ENCODE measurements around the gene MYO16. TPM values are rescaled to one million over a fixed set of nuclear protein-coding genes. Genes with fewer than 3 reads are reported as not detected.

Gene MYO16
- total RNA-seq, 2 experiments from 2014 or later, result not detected

- no peaks in the 10 kb centered on the region for H3K36me3 Mint-ChIP-seq (ENCODE audit: low read depth)
- intact Hi-C loops (cut with micrococcal nuclease), result no loop called here
- peaks cover 2% of the 10 kb centered on the region for H3K27me3 Mint-ChIP-seq (ENCODE audit: low read depth)
- CTCF ChIA-PET, result no interaction called here
- DNase-seq, result no peak
- H3K4me1 Mint-ChIP-seq (ENCODE audit: low read depth), result peaks cover 9% of the 10 kb centered on the region
- no peak overlapping the region for H3K4me3 Mint-ChIP-seq
- no peaks in the 10 kb centered on the region for H3K9me3 Mint-ChIP-seq
- no peak overlapping the region for H3K27ac Mint-ChIP-seq
These were observed 40.0 kb downstream of the MYO16 start for GRCh38 chr13:108669381-108669780.

DNA sequence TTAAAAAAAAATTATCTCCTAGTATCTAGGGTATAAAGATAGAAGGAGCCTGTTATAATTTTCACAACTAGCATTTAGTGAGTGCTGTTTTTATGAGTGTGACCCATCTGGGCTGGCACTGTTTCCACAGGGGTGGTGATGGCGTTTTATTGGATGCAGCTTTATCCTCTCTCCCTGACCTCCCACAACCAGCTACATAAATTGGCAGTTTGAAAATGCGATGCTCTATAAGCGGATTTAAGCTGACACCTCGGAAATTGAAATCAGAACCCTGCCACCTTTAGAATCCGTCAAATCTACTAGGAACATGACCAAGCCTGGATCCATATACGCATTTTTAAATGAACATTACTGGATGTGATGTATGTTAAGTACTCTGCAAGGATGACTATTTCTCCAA, 44.9 kb downstream of the MYO16 start:
- H3K4me3 Mint-ChIP-seq, result no peak overlapping the region
- CTCF ChIA-PET, result interaction anchor here (1.5 kb wide), 1 partner anchor 11 kb away, joined by 3 read pairs; no protein-coding TSS in a partner anchor
- DNase-seq, result no peak
- H3K27ac Mint-ChIP-seq, result no peak overlapping the region
- no peaks in the 10 kb centered on the region for H3K9me3 Mint-ChIP-seq
- no peaks in the 10 kb centered on the region for H3K36me3 Mint-ChIP-seq (ENCODE audit: low read depth)
- intact Hi-C loops (cut with micrococcal nuclease), result no loop called here
- peaks cover 9% of the 10 kb centered on the region for H3K4me1 Mint-ChIP-seq (ENCODE audit: low read depth)
- peaks cover 13% of the 10 kb centered on the region for H3K27me3 Mint-ChIP-seq (ENCODE audit: low read depth)

GRCh38 chr13:108674771-108675170, 45.4 kb downstream of the MYO16 start:
- H3K4me3 Mint-ChIP-seq, result no peak overlapping the region
- H3K9me3 Mint-ChIP-seq, result no peaks in the 10 kb centered on the region
- H3K27me3 Mint-ChIP-seq (ENCODE audit: low read depth), result peaks cover 14% of the 10 kb centered on the region
- intact Hi-C loops (cut with micrococcal nuclease), result no loop called here
- H3K27ac Mint-ChIP-seq, result no peak overlapping the region
- no peak for DNase-seq
- peaks cover 9% of the 10 kb centered on the region for H3K4me1 Mint-ChIP-seq (ENCODE audit: low read depth)
- no peaks in the 10 kb centered on the region for H3K36me3 Mint-ChIP-seq (ENCODE audit: low read depth)
- CTCF ChIA-PET, result interaction anchor here (1.5 kb wide), 1 partner anchor 10 kb away, joined by 3 read pairs; no protein-coding TSS in a partner anchor

GRCh38 chr13:108676620-108677019, 47.2 kb downstream of the MYO16 start:
- H3K9me3 Mint-ChIP-seq, result no peaks in the 10 kb centered on the region
- peaks cover 9% of the 10 kb centered on the region for H3K4me1 Mint-ChIP-seq (ENCODE audit: low read depth)
- no peaks in the 10 kb centered on the region for H3K36me3 Mint-ChIP-seq (ENCODE audit: low read depth)
- H3K27me3 Mint-ChIP-seq (ENCODE audit: low read depth), result peaks cover 23% of the 10 kb centered on the region
- CTCF ChIA-PET, result no interaction called here
- DNase-seq, result no peak
- intact Hi-C loops (cut with micrococcal nuclease), result no loop called here
- no peak overlapping the region for H3K27ac Mint-ChIP-seq
- H3K4me3 Mint-ChIP-seq, result no peak overlapping the region

GRCh38 chr13:108677806-108678205, 48.4 kb downstream of the MYO16 start:
- CTCF ChIA-PET, result no interaction called here
- no peak for DNase-seq
- no peaks in the 10 kb centered on the region for H3K36me3 Mint-ChIP-seq (ENCODE audit: low read depth)
- no peaks in the 10 kb centered on the region for H3K9me3 Mint-ChIP-seq
- no peak overlapping the region for H3K4me3 Mint-ChIP-seq
- peaks cover 24% of the 10 kb centered on the region for H3K27me3 Mint-ChIP-seq (ENCODE audit: low read depth)
- peaks cover 5% of the 10 kb centered on the region for H3K4me1 Mint-ChIP-seq (ENCODE audit: low read depth)
- intact Hi-C loops (cut with micrococcal nuclease), result no loop called here
- no peak overlapping the region for H3K27ac Mint-ChIP-seq

DNA sequence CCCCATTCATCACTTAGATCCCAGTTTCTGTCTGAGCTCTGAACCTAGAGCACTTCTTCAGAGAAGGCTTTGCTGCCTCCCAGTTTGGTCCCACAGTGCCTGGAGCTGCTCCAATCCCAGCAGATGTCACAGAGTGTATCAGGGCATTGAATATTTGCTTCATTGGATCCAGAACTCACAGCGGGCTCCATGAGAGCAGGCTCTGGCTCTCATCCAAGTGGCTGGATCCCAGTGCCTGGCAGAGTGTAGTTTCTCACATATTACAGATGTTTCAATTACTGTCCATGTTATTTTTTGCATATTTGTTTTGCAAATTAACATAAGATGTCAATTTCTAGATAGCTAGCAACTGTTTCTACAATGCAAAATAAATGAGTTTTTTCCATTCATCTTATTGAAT, 50.6 kb downstream of the MYO16 start:
- no peaks in the 10 kb centered on the region for H3K4me1 Mint-ChIP-seq (ENCODE audit: low read depth)
- CTCF ChIA-PET, result interaction anchor here (0.7 kb wide), 1 partner anchor 351 kb away, joined by 5 read pairs; no protein-coding TSS in a partner anchor

DNA sequence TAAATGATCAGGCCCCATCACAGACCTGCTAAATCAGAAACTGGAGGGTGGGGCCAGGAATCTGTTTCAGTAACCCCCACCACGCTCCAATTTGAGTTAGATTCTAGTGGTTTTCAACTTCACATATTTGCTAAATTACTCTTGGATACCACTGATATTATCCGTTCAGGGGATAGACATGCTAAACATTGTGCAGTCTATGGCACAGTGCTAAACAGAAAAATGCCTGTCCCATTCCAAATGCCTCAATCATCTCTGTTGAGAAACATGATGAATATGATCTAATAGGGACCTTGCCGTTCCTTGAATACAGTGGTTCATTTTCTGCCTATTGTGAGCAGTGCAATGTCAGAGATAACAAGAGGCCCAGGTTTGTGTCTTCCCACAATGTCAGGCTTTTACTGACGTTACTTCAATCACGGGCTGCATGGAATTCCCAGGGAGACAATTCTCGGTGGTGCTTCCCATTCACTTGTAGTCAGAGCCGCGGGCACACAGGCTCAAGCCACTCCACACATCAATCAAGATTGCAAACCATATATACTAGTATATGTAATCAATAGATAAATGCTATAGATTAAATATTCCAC, 52.7 kb downstream of the MYO16 start:
- no peak for DNase-seq
- Mint-ChIP-seq H3K27me3 (ENCODE audit: low read depth) (peaks cover 16% of the 10 kb centered on the region), H3K9me3 (no peaks in the 10 kb centered on the region), H3K4me3 (no peak overlapping the region), H3K4me1 (ENCODE audit: low read depth) (no peaks in the 10 kb centered on the region), H3K27ac (no peak overlapping the region), H3K36me3 (ENCODE audit: low read depth) (no peaks in the 10 kb centered on the region)
- intact Hi-C loops (cut with micrococcal nuclease), result no loop called here
- CTCF ChIA-PET, result no interaction called here

More for the DNA sequence above, 50.6 kb downstream of the MYO16 start:
- DNase-seq, result no peak
- no peak overlapping the region for H3K27ac Mint-ChIP-seq
- H3K36me3 Mint-ChIP-seq (ENCODE audit: low read depth), result no peaks in the 10 kb centered on the region
- H3K9me3 Mint-ChIP-seq, result no peaks in the 10 kb centered on the region
- intact Hi-C loops (cut with micrococcal nuclease), result no loop called here
- H3K4me3 Mint-ChIP-seq, result no peak overlapping the region
- peaks cover 26% of the 10 kb centered on the region for H3K27me3 Mint-ChIP-seq (ENCODE audit: low read depth)

DNA sequence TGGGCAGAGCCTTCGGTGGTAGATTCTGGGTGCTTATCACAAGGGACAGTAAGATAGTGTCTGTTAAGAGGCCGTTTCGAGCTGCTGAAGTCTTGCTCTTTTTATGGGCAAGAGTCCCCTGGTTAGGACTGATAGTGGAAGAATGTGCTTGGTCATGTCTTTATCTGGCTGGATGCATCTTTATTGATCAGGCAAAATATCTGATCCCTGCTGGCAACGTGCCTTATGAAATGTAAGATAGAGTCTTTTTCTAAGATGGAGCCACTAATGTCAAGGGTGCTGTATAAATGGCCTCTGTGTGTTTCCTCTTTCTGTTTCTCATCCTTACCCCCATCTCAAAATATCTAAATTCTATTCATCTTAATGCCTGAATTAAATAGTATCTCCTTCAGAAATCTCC, 53.3 kb downstream of the MYO16 start:
- H3K27ac Mint-ChIP-seq, result no peak overlapping the region
- CTCF ChIA-PET, result no interaction called here
- no peak overlapping the region for H3K4me3 Mint-ChIP-seq
- H3K27me3 Mint-ChIP-seq (ENCODE audit: low read depth), result peaks cover 16% of the 10 kb centered on the region
- no peaks in the 10 kb centered on the region for H3K4me1 Mint-ChIP-seq (ENCODE audit: low read depth)
- intact Hi-C loops (cut with micrococcal nuclease), result no loop called here
- no peaks in the 10 kb centered on the region for H3K36me3 Mint-ChIP-seq (ENCODE audit: low read depth)
- no peak for DNase-seq
- H3K9me3 Mint-ChIP-seq, result no peaks in the 10 kb centered on the region

- no peaks in the 10 kb centered on the region for H3K4me1 Mint-ChIP-seq (ENCODE audit: low read depth)
- CTCF ChIA-PET, result interaction anchor here (1.7 kb wide), 1 partner anchor 12 kb away, joined by 3 read pairs; no protein-coding TSS in a partner anchor
- H3K27me3 Mint-ChIP-seq (ENCODE audit: low read depth), result peaks cover 8% of the 10 kb centered on the region
- no peaks in the 10 kb centered on the region for H3K36me3 Mint-ChIP-seq (ENCODE audit: low read depth)
- intact Hi-C loops (cut with micrococcal nuclease), result no loop called here
- no peaks in the 10 kb centered on the region for H3K9me3 Mint-ChIP-seq
- no peak overlapping the region for H3K27ac Mint-ChIP-seq
- no peak overlapping the region for H3K4me3 Mint-ChIP-seq
- no peak for DNase-seq
These were observed 56.6 kb downstream of the MYO16 start for GRCh38 chr13:108686027-108686426.

GRCh38 chr13:108690726-108691125, 61.3 kb downstream of the MYO16 start:
- Mint-ChIP-seq H3K4me3 (no peak overlapping the region), H3K27ac (no peak overlapping the region), H3K4me1 (ENCODE audit: low read depth) (no peaks in the 10 kb centered on the region), H3K27me3 (ENCODE audit: low read depth) (no peaks in the 10 kb centered on the region), H3K9me3 (no peaks in the 10 kb centered on the region), H3K36me3 (ENCODE audit: low read depth) (no peaks in the 10 kb centered on the region)
- CTCF ChIA-PET, result no interaction called here
- no peak for DNase-seq
- intact Hi-C loops (cut with micrococcal nuclease), result no loop called here

GRCh38 chr13:108700422-108701170, 71.2 kb downstream of the MYO16 start:
- no peak for DNase-seq
- intact Hi-C loops (cut with micrococcal nuclease), result no loop called here
- H3K4me3 Mint-ChIP-seq, result no peak overlapping the region
- peaks cover 4% of the 10 kb centered on the region for H3K27me3 Mint-ChIP-seq (ENCODE audit: low read depth)
- H3K9me3 Mint-ChIP-seq, result peaks cover 15% of the 10 kb centered on the region
- CTCF ChIA-PET, result no interaction called here
- no peak overlapping the region for H3K27ac Mint-ChIP-seq
- no peaks in the 10 kb centered on the region for H3K4me1 Mint-ChIP-seq (ENCODE audit: low read depth)
- no peaks in the 10 kb centered on the region for H3K36me3 Mint-ChIP-seq (ENCODE audit: low read depth)

DNA sequence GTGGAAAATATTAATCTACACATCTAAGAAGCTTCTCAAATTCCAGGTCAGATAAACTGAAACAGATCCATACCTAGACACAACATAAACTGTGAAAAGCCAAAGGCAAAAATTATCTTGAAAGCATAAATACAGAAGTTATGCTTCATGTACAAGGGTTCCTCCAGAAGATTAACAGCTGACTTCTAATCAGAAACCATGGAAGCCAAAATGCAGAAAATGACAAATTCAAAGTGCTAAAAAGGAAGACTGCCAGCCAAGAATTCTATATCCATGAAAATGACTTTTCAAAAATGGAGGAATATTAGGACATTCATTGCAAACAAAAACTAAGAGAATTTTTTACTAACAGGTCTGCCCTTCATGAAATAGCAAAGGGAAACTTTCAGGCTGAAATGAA, 72.8 kb downstream of the MYO16 start:
- CTCF ChIA-PET, result no interaction called here
- Mint-ChIP-seq H3K4me1 (ENCODE audit: low read depth) (no peaks in the 10 kb centered on the region), H3K27me3 (ENCODE audit: low read depth) (peaks cover 1% of the 10 kb centered on the region), H3K9me3 (peaks cover 15% of the 10 kb centered on the region), H3K4me3 (no peak overlapping the region), H3K27ac (no peak overlapping the region), H3K36me3 (ENCODE audit: low read depth) (no peaks in the 10 kb centered on the region)
- intact Hi-C loops (cut with micrococcal nuclease), result no loop called here
- no peak for DNase-seq

- Mint-ChIP-seq H3K36me3 (ENCODE audit: low read depth) (no peaks in the 10 kb centered on the region), H3K27me3 (ENCODE audit: low read depth) (no peaks in the 10 kb centered on the region), H3K4me3 (no peak overlapping the region), H3K4me1 (ENCODE audit: low read depth) (no peaks in the 10 kb centered on the region), H3K27ac (no peak overlapping the region), H3K9me3 (peaks cover 15% of the 10 kb centered on the region)
- intact Hi-C loops (cut with micrococcal nuclease), result no loop called here
- CTCF ChIA-PET, result no interaction called here
- no peak for DNase-seq
These were observed 75.6 kb downstream of the MYO16 start for GRCh38 chr13:108705031-108705430.
